GM12878 (cell line): ENCODE data around the gene PKHD1. TPM values are rescaled to one million over a fixed set of nuclear protein-coding genes. Genes with fewer than 3 reads are reported as not detected.

Experiments used
- ATAC-seq: fragments of 200-7000 bp; cut with Tn5 transposase; 3 replicates; pipeline ENCODE4 v1.9.1; 2020; ENCODE audit warnings: mild to moderate bottlenecking, moderate library complexity
- BruUV-seq: library from RNA; stranded (reverse); fragments of 400-500 nt; replicated peaks from 2 replicates; lab custom pipeline; 2021; lab: Mats Ljungman, UMichigan
- CTCF ChIA-PET: fragments of 300-600 bp; sonication (Branson Sonifier 250); formaldehyde crosslinking; extraction: SDS; loops from one replicate; lab custom pipeline; 2021; ENCODE audit warnings: inconsistent platforms; lab: Yijun Ruan, JAX
- POLR2A ChIA-PET: fragments of 350-600 bp; formaldehyde crosslinking; extraction: SDS; loops from one replicate; lab custom pipeline; 2021; ENCODE audit warnings: inconsistent platforms; lab: Charles Lee
- RAD21 ChIA-PET: fragments of 300-600 bp; sonication (Branson Sonifier 250); formaldehyde crosslinking; loops from one replicate; lab custom pipeline; 2023; ENCODE audit warnings: antibody characterized with exemption; ENCODE audit not compliant: unreplicated experiment; lab: Charles Lee
- SMC1A ChIA-PET: fragments of 300-600 bp; sonication (Branson Sonifier 250); formaldehyde crosslinking; loops from one replicate; lab custom pipeline; 2023; ENCODE audit not compliant: unreplicated experiment, uncharacterized antibody; lab: Charles Lee
- DNase-seq: peaks from one replicate; pipeline ENCODE4 v3.0.0-alpha.2; 2011; ENCODE audit warnings: low read depth, low spot score
- FAIRE-seq: peaks from 3 replicates; lab custom pipeline; 2011; peaks lifted over from hg19 to GRCh38; lab: Jason Lieb, UNC
- H2AFZ ChIP-seq: 2 replicates; pipeline ENCODE4 v1.6.0; 2011; ENCODE audit warnings: low read depth, low read length, control low read depth; ENCODE audit not compliant: control insufficient read depth
- H3K27ac ChIP-seq: 2 replicates; pipeline ENCODE4 v1.5.1; 2011; ENCODE audit warnings: control low read depth; ENCODE audit not compliant: control insufficient read depth, insufficient read depth
- H3K27me3 ChIP-seq, 2 experiments: replicated peaks in 1 of 2; 2 replicates each; pipeline versions ENCODE4 v1.6.0 to v1.6.1; 2011; ENCODE audit warnings: low read length in 1 of 2; ENCODE audit not compliant: control insufficient read depth in 2 of 2, insufficient read depth in 2 of 2
- H3K36me3 ChIP-seq, 2 experiments: 2 replicates each; pipeline ENCODE4 v1.5.1; 2011; ENCODE audit warnings: low read length in 1 of 2; ENCODE audit not compliant: control insufficient read depth in 2 of 2, insufficient read depth in 2 of 2
- H3K4me1 ChIP-seq: 2 replicates; pipeline ENCODE4 v1.6.1; 2011; ENCODE audit warnings: mild to moderate bottlenecking, low read length, moderate library complexity, mixed read lengths; ENCODE audit not compliant: control insufficient read depth, insufficient read depth
- H3K4me2 ChIP-seq: 2 replicates; pipeline ENCODE4 v1.6.0; 2011; ENCODE audit warnings: control low read depth; ENCODE audit not compliant: control insufficient read depth, insufficient read depth
- H3K4me3 ChIP-seq: fragments of 200-600 bp; sonication (generic); 2 replicates; pipeline ENCODE4 v1.5.1; 2016
- H3K79me2 ChIP-seq: 2 replicates; pipeline ENCODE4 v1.6.0; 2011; ENCODE audit warnings: low read length; ENCODE audit not compliant: control insufficient read depth, insufficient read depth
- H3K9ac ChIP-seq: 2 replicates; pipeline ENCODE4 v1.8.0; 2011; ENCODE audit warnings: low read length, control low read depth, mixed read lengths; ENCODE audit not compliant: control insufficient read depth, insufficient read depth
- H3K9me3 ChIP-seq: replicated peaks from 3 replicates; pipeline ENCODE4 v1.5.1; 2011; ENCODE audit warnings: mild to moderate bottlenecking, low read length; ENCODE audit not compliant: control insufficient read depth, insufficient read depth
- H4K20me1 ChIP-seq: 2 replicates; pipeline ENCODE4 v1.6.0; 2011; ENCODE audit not compliant: control insufficient read depth, insufficient read depth
- CREM ChIP-seq: IDR thresholded peaks from 2 replicates; pipeline ENCODE4 v1.6.1; 2014; ENCODE audit warnings: antibody characterized with exemption, low read depth
- JUNB ChIP-seq: IDR thresholded peaks from 2 replicates; pipeline ENCODE4 v1.6.1; 2016; ENCODE audit warnings: antibody characterized with exemption, mild to moderate bottlenecking
- KAT2A ChIP-seq: conservative IDR thresholded peaks from 2 replicates; pipeline ENCODE4 v1.6.1; 2011; ENCODE audit warnings: low read depth, low read length; ENCODE audit not compliant: control insufficient read depth
- LARP7 ChIP-seq: fragments of 450-650 bp; IDR thresholded peaks from 2 replicates; pipeline ENCODE4 v1.6.1; 2017; ENCODE audit warnings: mild to moderate bottlenecking
- NFYA ChIP-seq: IDR thresholded peaks from 2 replicates; pipeline ENCODE4 v1.6.1; 2011; ENCODE audit warnings: low read depth, mild to moderate bottlenecking, low read length, improper control_type of control experiment, borderline replicate concordance
- RCOR1 ChIP-seq: conservative IDR thresholded peaks from 2 replicates; pipeline ENCODE4 v1.6.1; 2012; ENCODE audit warnings: low read depth, low read length, improper control_type of control experiment
- SP1 ChIP-seq: IDR thresholded peaks from one replicate; pipeline ENCODE4 v1.6.1; 2011; ENCODE audit warnings: low read depth, low read length
- TCF3 ChIP-seq: IDR thresholded peaks from 2 replicates; pipeline ENCODE4 v1.6.1; 2012; ENCODE audit warnings: low read depth, mild to moderate bottlenecking, low read length, borderline replicate concordance; ENCODE audit not compliant: insufficient read depth
- WRNIP1 ChIP-seq: IDR thresholded peaks from 2 replicates; pipeline ENCODE4 v1.6.1; 2011; ENCODE audit warnings: low read depth, low read length, improper control_type of control experiment, borderline replicate concordance
- YBX1 ChIP-seq: fragments of 450-650 bp; IDR thresholded peaks from 2 replicates; pipeline ENCODE4 v1.6.1; 2016; ENCODE audit warnings: antibody characterized with exemption
- ZNF217 ChIP-seq: fragments of 450-650 bp; IDR thresholded peaks from 2 replicates; pipeline ENCODE4 v1.6.1; 2017; ENCODE audit warnings: antibody characterized with exemption, mild to moderate bottlenecking
- ZNF384 ChIP-seq: IDR thresholded peaks from 2 replicates; pipeline ENCODE4 v1.6.1; 2012; ENCODE audit warnings: low read depth, mild to moderate bottlenecking, low read length, improper control_type of control experiment, borderline replicate concordance
- WGBS: methylation state at CpG from one replicate; pipeline ENCODE4 v1.1.6; 2016; ENCODE audit warnings: low lambda C conversion rate; ENCODE audit not compliant: insufficient replicate concordance, insufficient coverage; ENCODE audit errors: missing lambda C conversion rate; 5-methylcytosine and 5-hydroxymethylcytosine counted together
- in situ Hi-C: fragments of 300-500 bp; cut with MboI; formaldehyde crosslinking; loops from 9 replicates; pipeline ENCODE4 v1.14.3; 2018; ENCODE audit warnings: mixed read lengths
- intact Hi-C: fragments of 100-400 bp; cut with micrococcal nuclease; formaldehyde crosslinking; loops from one replicate; pipeline ENCODE4 v1.14.2; 2022; ENCODE audit not compliant: unreplicated experiment
- polyA plus RNA-seq, 11 experiments: library from polyadenylated mRNA; depleted of rRNA in 4 of 11; unstranded in 6 of 11; stranded (reverse) in 5 of 11; fragments of >200 nt; fragmentation: Nextera tagmentation in 4 of 11; fragmentation: Illumina TruSeq in 1 of 11; extraction: Ambion mirVana in 4 of 11; extraction: Trizol in 1 of 11; gene quantifications; 1 replicate in 1 of 11; 2 replicates in 10 of 11; pipeline versions ENCODE4 v1.2.1 to v1.2.3, GENCODE V29; 2011 to 2016; ENCODE audit warnings: inconsistent platforms in 2 of 11, missing spikeins in 2 of 11, low read depth in 1 of 11
- total RNA-seq, 4 experiments: library from RNA; depleted of rRNA in 3 of 4; stranded (reverse); fragments of >200 nt in 3 of 4; fragmentation: Illumina TruSeq in 1 of 4; extraction: Trizol in 1 of 4; gene quantifications; 2 replicates each; pipeline versions ENCODE4 v1.2.1 to v1.2.3, GENCODE V29; 2013 to 2021
- TF ChIP-seq, protein P1 (sequence below): IDR thresholded peaks from 2 replicates; pipeline ENCODE4 v1.6.1; 2011; ENCODE audit warnings: mild to moderate bottlenecking, low read depth, low read length, moderate library complexity; ENCODE audit not compliant: insufficient replicate concordance

PKHD1 gene
- total and polyA plus RNA-seq, 10 of the 15 experiments (the other 5 are each of a cell fraction or from before 2014, with no cell fraction given), result under 0.01 to 0.90 (median 0.02) TPM; not detected in 1

DNA sequence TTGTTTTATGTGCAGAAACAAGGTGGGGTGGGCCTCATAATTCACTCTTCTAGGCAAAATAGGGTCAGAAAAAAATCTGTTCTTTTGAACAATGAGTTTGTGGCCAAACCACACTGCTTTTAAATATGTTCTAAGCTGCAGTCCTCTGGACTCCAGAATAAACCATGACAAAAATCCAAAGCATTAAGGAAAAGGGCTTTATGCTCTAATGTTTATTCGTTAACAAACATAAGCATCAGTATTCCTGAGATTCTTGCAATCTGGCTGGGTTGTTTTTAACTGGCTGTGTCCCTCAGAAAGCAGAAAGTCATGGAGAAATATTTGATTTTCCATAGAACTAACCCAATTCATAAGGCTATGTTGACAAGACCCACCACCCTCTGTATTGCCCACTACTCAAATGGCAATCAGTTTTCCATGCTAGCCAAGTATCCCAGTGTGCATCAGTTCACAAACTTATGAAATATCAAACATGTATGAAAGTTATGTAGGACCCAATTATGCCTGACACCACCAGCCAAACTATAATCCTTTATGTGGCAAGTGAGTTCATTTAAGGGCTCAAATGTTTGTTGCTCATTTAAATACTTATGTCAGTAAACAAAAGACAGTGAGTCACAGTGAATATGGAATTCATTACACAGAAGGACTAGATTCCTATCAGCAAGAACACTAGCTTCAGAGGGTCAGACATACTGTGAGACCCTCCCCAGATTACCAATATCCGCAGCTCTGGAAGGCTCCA, 45.1 kb downstream of the PKHD1 start:
- SMC1A ChIA-PET, result no interaction called here
- H3K27me3 ChIP-seq, result peaks cover 2 to 3% of the 10 kb centered on the region in 2 experiments; a peak in 1 of 4 replicates
- in situ Hi-C loops (no loop called here), intact Hi-C loops (no loop called here)
- H3K27ac ChIP-seq, result no peak overlapping the region
- DNase-seq (no peak), ATAC-seq (no peak), FAIRE-seq (no peak)
- no peaks in the 10 kb centered on the region for H3K36me3 ChIP-seq
- H3K4me2 ChIP-seq, result no peak overlapping the region
- no peak overlapping the region for H3K9ac ChIP-seq
- CTCF ChIA-PET, result interaction anchor here (0.5 to 1.8 kb wide), 2 partner anchors 8 to 13 kb away, joined by 3 to 10 read pairs; no protein-coding TSS in a partner anchor
- TF ChIP-seq TCF3 (no peak), SP1 (no peak), NFYA (no peak), CREM (no peak), KAT2A (no peak), JUNB (no peak), YBX1 (no peak), ZNF217 (no peak), WRNIP1 (no peak), ZNF384 (no peak), RCOR1 (no peak), LARP7 (no peak)
- TF ChIP-seq, protein P1, sequence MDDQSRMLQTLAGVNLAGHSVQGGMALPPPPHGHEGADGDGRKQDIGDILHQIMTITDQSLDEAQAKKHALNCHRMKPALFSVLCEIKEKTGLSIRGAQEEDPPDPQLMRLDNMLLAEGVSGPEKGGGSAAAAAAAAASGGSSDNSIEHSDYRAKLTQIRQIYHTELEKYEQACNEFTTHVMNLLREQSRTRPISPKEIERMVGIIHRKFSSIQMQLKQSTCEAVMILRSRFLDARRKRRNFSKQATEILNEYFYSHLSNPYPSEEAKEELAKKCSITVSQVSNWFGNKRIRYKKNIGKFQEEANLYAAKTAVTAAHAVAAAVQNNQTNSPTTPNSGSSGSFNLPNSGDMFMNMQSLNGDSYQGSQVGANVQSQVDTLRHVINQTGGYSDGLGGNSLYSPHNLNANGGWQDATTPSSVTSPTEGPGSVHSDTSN, result no peak
- H3K4me1 ChIP-seq, result no peaks in the 10 kb centered on the region
- H4K20me1 ChIP-seq, result no peaks in the 10 kb centered on the region
- no TSS peak for BruUV-seq
- no peaks in the 10 kb centered on the region for H3K79me2 ChIP-seq
- H3K9me3 ChIP-seq, result no peaks in the 10 kb centered on the region
- RAD21 ChIA-PET, result no interaction called here
- POLR2A ChIA-PET, result no interaction called here
- H2AFZ ChIP-seq, result no peak overlapping the region
- WGBS, result 0% methylated on average over 2 of the region's 2 CpGs
- no peak overlapping the region for H3K4me3 ChIP-seq
